HepG2 (cell line): Measurements from ENCODE around the gene TLCD3B. TPM values are rescaled to one million over a fixed set of nuclear protein-coding genes. Genes with fewer than 3 reads are reported as not detected.

ENCODE experiments used
- FLYWCH1 ChIP-seq: sonication (generic); formaldehyde crosslinking; IDR thresholded peaks from 2 replicates; pipeline ENCODE4 v1.8.1; 2023; ENCODE audit warnings: mild to moderate bottlenecking, missing genetic modification reagents
- HES4 ChIP-seq: sonication (generic); formaldehyde crosslinking; IDR thresholded peaks from 2 replicates; pipeline ENCODE4 v1.9.0; 2021; ENCODE audit warnings: mild to moderate bottlenecking, missing genetic modification reagents, borderline replicate concordance
- HNF4A ChIP-seq: sonication (generic); formaldehyde crosslinking; IDR thresholded peaks from 2 replicates; pipeline ENCODE4 v1.4.0; 2020; ENCODE audit warnings: missing genetic modification reagents
- HOXD1 ChIP-seq: sonication (generic); formaldehyde crosslinking; IDR thresholded peaks from 2 replicates; pipeline ENCODE4 v1.5.0; 2020; ENCODE audit warnings: missing genetic modification reagents
- ISX ChIP-seq: sonication (generic); formaldehyde crosslinking; conservative IDR thresholded peaks from 2 replicates; pipeline ENCODE4 v1.5.0; 2020; ENCODE audit warnings: missing genetic modification reagents
- MED13 ChIP-seq: sonication (generic); formaldehyde crosslinking; IDR thresholded peaks from 2 replicates; pipeline ENCODE4 v1.5.0; 2020; ENCODE audit warnings: missing genetic modification reagents
- NFE2L2 ChIP-seq: fragments of 150-350 bp; IDR thresholded peaks from 2 replicates; pipeline ENCODE4 v1.6.1; 2014; ENCODE audit warnings: low read length
- SATB2 ChIP-seq: sonication (generic); formaldehyde crosslinking; IDR thresholded peaks from 2 replicates; pipeline ENCODE4 v1.5.0; 2020; ENCODE audit warnings: missing genetic modification reagents
- ZNF30 ChIP-seq: sonication (generic); formaldehyde crosslinking; IDR thresholded peaks from 2 replicates; pipeline ENCODE4 v1.5.0; 2020; ENCODE audit warnings: mild to moderate bottlenecking, missing genetic modification reagents
- ZNF33B ChIP-seq: sonication (generic); formaldehyde crosslinking; IDR thresholded peaks from 2 replicates; pipeline ENCODE4 v1.5.1; 2020; ENCODE audit warnings: mild to moderate bottlenecking, missing genetic modification reagents
- ZNF367 ChIP-seq: sonication (generic); formaldehyde crosslinking; IDR thresholded peaks from 2 replicates; pipeline ENCODE4 v1.4.0; 2020; ENCODE audit warnings: missing genetic modification reagents, borderline replicate concordance
- ZNF446 ChIP-seq: sonication (generic); formaldehyde crosslinking; IDR thresholded peaks from 2 replicates; pipeline ENCODE4 v1.5.0; 2020; ENCODE audit warnings: mild to moderate bottlenecking, missing genetic modification reagents
- ZSCAN20 ChIP-seq: sonication (generic); formaldehyde crosslinking; IDR thresholded peaks from 2 replicates; pipeline ENCODE4 v1.4.0; 2020; ENCODE audit warnings: missing genetic modification reagents, mild to moderate bottlenecking, borderline replicate concordance
- polyA plus RNA-seq, 8 experiments: library from polyadenylated mRNA; depleted of rRNA in 3 of 8; stranded (reverse) in 7 of 8; unstranded in 1 of 8; fragments of >200 nt; fragmentation: Illumina TruSeq in 4 of 8; extraction: Trizol in 4 of 8; gene quantifications; 2 replicates each; pipeline versions ENCODE4 v1.2.1 to v1.2.3, GENCODE V29; 2011 to 2016; ENCODE audit warnings: low read depth in 4 of 8, missing spikeins in 1 of 8, mixed read lengths in 1 of 8; ENCODE audit not compliant: insufficient read depth in 1 of 8
- total RNA-seq, 5 experiments: library from RNA; depleted of rRNA; stranded (reverse); fragments of >200 nt; fragmentation: Illumina TruSeq; extraction: Trizol; gene quantifications; 2 replicates each; pipeline ENCODE4 v1.2.3, GENCODE V29; 2016; ENCODE audit warnings: low read depth in 1 of 5
- TF ChIP-seq, protein P1 (sequence below): sonication (generic); formaldehyde crosslinking; IDR thresholded peaks from 2 replicates; pipeline ENCODE4 v1.4.0; 2020; ENCODE audit warnings: missing genetic modification reagents, mild to moderate bottlenecking, borderline replicate concordance
- TF ChIP-seq, protein P2 (sequence below): sonication (generic); formaldehyde crosslinking; IDR thresholded peaks from 2 replicates; pipeline ENCODE4 v1.5.0; 2020; ENCODE audit warnings: missing genetic modification reagents
- TF ChIP-seq, protein P3 (sequence below): sonication (generic); formaldehyde crosslinking; IDR thresholded peaks from 2 replicates; pipeline ENCODE4 v1.4.0; 2020; ENCODE audit warnings: missing genetic modification reagents, borderline replicate concordance
- TF ChIP-seq, protein P4 (sequence below): sonication (generic); formaldehyde crosslinking; IDR thresholded peaks from 2 replicates; pipeline ENCODE4 v1.5.0; 2020; ENCODE audit warnings: missing genetic modification reagents, mild to moderate bottlenecking, borderline replicate concordance
- TF ChIP-seq, protein P5 (sequence below): sonication (generic); formaldehyde crosslinking; IDR thresholded peaks from 2 replicates; pipeline ENCODE4 v1.4.0; 2020; ENCODE audit warnings: missing genetic modification reagents

TLCD3B gene
- total and polyA plus RNA-seq, 2 of the 13 experiments (the other 11 are each of a cell fraction or from before 2014, with no cell fraction given) = not detected

DNA sequence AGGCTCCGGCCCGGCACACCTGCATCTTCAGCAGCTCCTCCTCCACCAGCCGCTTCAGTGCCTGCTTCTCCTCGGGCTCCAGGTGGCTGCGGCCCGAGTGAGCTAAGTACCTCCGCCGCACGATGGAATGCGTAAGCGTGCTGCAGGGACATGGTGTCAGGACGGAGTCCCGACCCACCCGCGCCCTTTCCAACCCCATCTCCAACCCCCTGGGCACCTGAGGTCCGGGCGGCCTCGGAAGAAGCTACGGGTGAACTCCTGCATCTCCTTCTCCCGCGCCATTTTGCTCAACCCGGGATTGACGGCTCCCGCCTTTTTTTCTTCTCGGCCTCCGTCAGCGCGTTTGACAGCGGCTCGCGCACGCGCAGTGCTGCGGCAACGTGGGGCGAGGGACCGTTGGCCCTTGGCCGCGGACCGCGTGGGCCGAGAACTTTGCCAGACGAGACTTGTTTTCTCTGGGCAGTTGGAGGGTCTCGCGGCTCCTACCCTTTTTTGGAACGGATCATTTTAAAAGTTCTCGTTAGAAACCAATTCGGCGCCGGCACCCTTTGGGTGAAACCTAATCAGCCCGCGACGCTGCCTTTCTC is 35.7 kb downstream of the TLCD3B start, which contains the start of gene HIRIP3 (continued):
- TF ChIP-seq, protein P1, sequence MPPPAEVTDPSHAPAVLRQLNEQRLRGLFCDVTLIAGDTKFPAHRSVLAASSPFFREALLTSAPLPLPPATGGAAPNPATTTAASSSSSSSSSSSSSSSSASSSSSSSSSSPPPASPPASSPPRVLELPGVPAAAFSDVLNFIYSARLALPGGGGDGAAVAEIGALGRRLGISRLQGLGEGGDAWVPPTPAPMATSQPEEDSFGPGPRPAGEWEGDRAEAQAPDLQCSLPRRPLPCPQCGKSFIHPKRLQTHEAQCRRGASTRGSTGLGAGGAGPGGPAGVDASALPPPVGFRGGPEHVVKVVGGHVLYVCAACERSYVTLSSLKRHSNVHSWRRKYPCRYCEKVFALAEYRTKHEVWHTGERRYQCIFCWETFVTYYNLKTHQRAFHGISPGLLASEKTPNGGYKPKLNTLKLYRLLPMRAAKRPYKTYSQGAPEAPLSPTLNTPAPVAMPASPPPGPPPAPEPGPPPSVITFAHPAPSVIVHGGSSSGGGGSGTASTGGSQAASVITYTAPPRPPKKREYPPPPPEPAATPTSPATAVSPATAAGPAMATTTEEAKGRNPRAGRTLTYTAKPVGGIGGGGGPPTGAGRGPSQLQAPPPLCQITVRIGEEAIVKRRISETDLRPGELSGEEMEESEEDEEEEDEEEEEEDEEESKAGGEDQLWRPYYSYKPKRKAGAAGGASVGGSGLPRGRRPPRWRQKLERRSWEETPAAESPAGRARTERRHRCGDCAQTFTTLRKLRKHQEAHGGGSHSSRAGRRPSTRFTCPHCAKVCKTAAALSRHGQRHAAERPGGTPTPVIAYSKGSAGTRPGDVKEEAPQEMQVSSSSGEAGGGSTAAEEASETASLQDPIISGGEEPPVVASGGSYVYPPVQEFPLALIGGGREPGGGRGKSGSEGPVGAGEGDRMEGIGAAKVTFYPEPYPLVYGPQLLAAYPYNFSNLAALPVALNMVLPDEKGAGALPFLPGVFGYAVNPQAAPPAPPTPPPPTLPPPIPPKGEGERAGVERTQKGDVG (CRISPR knock-in tag) = 0 out of 2 replicates have a peak, but pooled peaks have one; percentile 23
- TF ChIP-seq, protein P2, sequence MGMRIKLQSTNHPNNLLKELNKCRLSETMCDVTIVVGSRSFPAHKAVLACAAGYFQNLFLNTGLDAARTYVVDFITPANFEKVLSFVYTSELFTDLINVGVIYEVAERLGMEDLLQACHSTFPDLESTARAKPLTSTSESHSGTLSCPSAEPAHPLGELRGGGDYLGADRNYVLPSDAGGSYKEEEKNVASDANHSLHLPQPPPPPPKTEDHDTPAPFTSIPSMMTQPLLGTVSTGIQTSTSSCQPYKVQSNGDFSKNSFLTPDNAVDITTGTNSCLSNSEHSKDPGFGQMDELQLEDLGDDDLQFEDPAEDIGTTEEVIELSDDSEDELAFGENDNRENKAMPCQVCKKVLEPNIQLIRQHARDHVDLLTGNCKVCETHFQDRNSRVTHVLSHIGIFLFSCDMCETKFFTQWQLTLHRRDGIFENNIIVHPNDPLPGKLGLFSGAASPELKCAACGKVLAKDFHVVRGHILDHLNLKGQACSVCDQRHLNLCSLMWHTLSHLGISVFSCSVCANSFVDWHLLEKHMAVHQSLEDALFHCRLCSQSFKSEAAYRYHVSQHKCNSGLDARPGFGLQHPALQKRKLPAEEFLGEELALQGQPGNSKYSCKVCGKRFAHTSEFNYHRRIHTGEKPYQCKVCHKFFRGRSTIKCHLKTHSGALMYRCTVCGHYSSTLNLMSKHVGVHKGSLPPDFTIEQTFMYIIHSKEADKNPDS (CRISPR knock-in tag) = no peak
- TF ChIP-seq SATB2 (CRISPR knock-in tag) (peak; percentile 87; the same call in 1 of the 2 replicates), MED13 (CRISPR knock-in tag) (peak; percentile 23; the same call in 1 of the 2 replicates), ZNF30 (CRISPR knock-in tag) (peak; percentile 93; the same call in 1 of the 2 replicates), HOXD1 (peak; percentile 73; the same call in 1 of the 2 replicates), HES4 (CRISPR knock-in tag) (peak; percentile 74; the same call in 1 of the 2 replicates), ZNF367 (CRISPR knock-in tag) (peak; percentile 57; the same call in 1 of the 2 replicates), ZNF446 (CRISPR knock-in tag) (peak; percentile 85; the same call in 1 of the 2 replicates), ZNF33B (CRISPR knock-in tag) (0 out of 2 replicates have a peak, but pooled peaks have one; percentile 23), ISX (CRISPR knock-in tag) (peak; percentile 87; the same call in 1 of the 2 replicates), ZSCAN20 (peak; percentile 91; the same call in 1 of the 2 replicates), FLYWCH1 (CRISPR knock-in tag) (0 out of 2 replicates have a peak, but pooled peaks have one; percentile 57), HNF4A (no peak), NFE2L2 (no peak)
- TF ChIP-seq, protein P3, sequence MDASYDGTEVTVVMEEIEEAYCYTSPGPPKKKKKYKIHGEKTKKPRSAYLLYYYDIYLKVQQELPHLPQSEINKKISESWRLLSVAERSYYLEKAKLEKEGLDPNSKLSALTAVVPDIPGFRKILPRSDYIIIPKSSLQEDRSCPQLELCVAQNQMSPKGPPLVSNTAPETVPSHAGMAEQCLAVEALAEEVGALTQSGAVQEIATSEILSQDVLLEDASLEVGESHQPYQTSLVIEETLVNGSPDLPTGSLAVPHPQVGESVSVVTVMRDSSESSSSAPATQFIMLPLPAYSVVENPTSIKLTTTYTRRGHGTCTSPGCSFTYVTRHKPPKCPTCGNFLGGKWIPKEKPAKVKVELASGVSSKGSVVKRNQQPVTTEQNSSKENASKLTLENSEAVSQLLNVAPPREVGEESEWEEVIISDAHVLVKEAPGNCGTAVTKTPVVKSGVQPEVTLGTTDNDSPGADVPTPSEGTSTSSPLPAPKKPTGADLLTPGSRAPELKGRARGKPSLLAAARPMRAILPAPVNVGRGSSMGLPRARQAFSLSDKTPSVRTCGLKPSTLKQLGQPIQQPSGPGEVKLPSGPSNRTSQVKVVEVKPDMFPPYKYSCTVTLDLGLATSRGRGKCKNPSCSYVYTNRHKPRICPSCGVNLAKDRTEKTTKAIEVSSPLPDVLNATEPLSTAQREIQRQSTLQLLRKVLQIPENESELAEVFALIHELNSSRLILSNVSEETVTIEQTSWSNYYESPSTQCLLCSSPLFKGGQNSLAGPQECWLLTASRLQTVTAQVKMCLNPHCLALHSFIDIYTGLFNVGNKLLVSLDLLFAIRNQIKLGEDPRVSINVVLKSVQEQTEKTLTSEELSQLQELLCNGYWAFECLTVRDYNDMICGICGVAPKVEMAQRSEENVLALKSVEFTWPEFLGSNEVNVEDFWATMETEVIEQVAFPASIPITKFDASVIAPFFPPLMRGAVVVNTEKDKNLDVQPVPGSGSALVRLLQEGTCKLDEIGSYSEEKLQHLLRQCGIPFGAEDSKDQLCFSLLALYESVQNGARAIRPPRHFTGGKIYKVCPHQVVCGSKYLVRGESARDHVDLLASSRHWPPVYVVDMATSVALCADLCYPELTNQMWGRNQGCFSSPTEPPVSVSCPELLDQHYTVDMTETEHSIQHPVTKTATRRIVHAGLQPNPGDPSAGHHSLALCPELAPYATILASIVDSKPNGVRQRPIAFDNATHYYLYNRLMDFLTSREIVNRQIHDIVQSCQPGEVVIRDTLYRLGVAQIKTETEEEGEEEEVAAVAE (CRISPR knock-in tag) = peak; percentile 77; the same call in 1 of the 2 replicates
- TF ChIP-seq, protein P4, sequence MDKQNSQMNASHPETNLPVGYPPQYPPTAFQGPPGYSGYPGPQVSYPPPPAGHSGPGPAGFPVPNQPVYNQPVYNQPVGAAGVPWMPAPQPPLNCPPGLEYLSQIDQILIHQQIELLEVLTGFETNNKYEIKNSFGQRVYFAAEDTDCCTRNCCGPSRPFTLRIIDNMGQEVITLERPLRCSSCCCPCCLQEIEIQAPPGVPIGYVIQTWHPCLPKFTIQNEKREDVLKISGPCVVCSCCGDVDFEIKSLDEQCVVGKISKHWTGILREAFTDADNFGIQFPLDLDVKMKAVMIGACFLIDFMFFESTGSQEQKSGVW (CRISPR knock-in tag) = 0 out of 2 replicates have a peak, but pooled peaks have one; percentile 94
- TF ChIP-seq, protein P5, sequence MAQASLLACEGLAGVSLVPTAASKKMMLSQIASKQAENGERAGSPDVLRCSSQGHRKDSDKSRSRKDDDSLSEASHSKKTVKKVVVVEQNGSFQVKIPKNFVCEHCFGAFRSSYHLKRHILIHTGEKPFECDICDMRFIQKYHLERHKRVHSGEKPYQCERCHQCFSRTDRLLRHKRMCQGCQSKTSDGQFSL (CRISPR knock-in tag) = peak; percentile 35; the same call in 1 of the 2 replicates
